Stomach smooth muscle (tissue), 2 donors: ENCODE results near the gene WDR76.

ENCODE experiments used
- H3K27ac ChIP-seq: one replicate; pipeline ENCODE4 v1.7.0; 2013; ENCODE audit warnings: mild to moderate bottlenecking, low read length, inconsistent platforms
- H3K27me3 ChIP-seq, 2 donors: one replicate each; pipeline ENCODE4 v1.7.0; 2013; ENCODE audit warnings: low read length in 2 of 2; ENCODE audit not compliant: insufficient read depth in 2 of 2, control insufficient read depth in 1 of 2
- H3K36me3 ChIP-seq, 2 donors: one replicate each; pipeline ENCODE4 v1.7.0; 2013; ENCODE audit warnings: low read length in 2 of 2; ENCODE audit not compliant: control insufficient read depth in 2 of 2, insufficient read depth in 2 of 2
- H3K4me1 ChIP-seq: one replicate; pipeline ENCODE4 v1.7.0; 2013; ENCODE audit warnings: low read length; ENCODE audit not compliant: control insufficient read depth, insufficient read depth
- H3K4me3 ChIP-seq, 2 donors: one replicate each; pipeline ENCODE4 v1.7.0; 2013; ENCODE audit warnings: low read length in 2 of 2
- H3K9ac ChIP-seq, 2 donors: one replicate each; pipeline ENCODE4 v1.7.0; 2013; ENCODE audit warnings: low read length in 2 of 2, mild to moderate bottlenecking in 1 of 2
- H3K9me3 ChIP-seq, 2 donors: one replicate each; pipeline ENCODE4 v1.7.0; 2013; ENCODE audit warnings: low read length in 2 of 2; ENCODE audit not compliant: control insufficient read depth in 2 of 2
- donor health status: healthy.
- donor health status: Pancreatic carcinoma.

The WDR76 gene

GRCh38 chr15:43895586-43895985 lies 68.8 kb downstream of the WDR76 start:
- no peaks in the 10 kb centered on the region for H3K36me3 ChIP-seq
- no peak overlapping the region for H3K27ac ChIP-seq
- H3K4me3 ChIP-seq: no peak overlapping the region
- peaks cover 28% of the 10 kb centered on the region for H3K4me1 ChIP-seq
- no peak overlapping the region for H3K9ac ChIP-seq
- H3K9me3 ChIP-seq: no peaks in the 10 kb centered on the region
- H3K27me3 ChIP-seq: no peaks in the 10 kb centered on the region

GRCh38 chr15:43896543-43896942 lies 69.7 kb downstream of the WDR76 start:
- H3K27ac ChIP-seq: no peak overlapping the region
- H3K4me1 ChIP-seq: peaks cover 22% of the 10 kb centered on the region
- no peak overlapping the region for H3K4me3 ChIP-seq
- no peaks in the 10 kb centered on the region for H3K9me3 ChIP-seq
- H3K36me3 ChIP-seq: no peaks in the 10 kb centered on the region
- no peaks in the 10 kb centered on the region for H3K27me3 ChIP-seq
- H3K9ac ChIP-seq: no peak overlapping the region

GRCh38 chr15:43898891-43899290 lies 72.1 kb downstream of the WDR76 start:
- Histone ChIP-seq H3K27me3 (peaks cover 0 to 2% of the 10 kb centered on the region in 2 donors), H3K27ac (no peak overlapping the region), H3K36me3 (no peaks in the 10 kb centered on the region), H3K9ac (no peak overlapping the region), H3K4me3 (no peak overlapping the region), H3K4me1 (peaks cover 15% of the 10 kb centered on the region), H3K9me3 (no peaks in the 10 kb centered on the region)

DNA sequence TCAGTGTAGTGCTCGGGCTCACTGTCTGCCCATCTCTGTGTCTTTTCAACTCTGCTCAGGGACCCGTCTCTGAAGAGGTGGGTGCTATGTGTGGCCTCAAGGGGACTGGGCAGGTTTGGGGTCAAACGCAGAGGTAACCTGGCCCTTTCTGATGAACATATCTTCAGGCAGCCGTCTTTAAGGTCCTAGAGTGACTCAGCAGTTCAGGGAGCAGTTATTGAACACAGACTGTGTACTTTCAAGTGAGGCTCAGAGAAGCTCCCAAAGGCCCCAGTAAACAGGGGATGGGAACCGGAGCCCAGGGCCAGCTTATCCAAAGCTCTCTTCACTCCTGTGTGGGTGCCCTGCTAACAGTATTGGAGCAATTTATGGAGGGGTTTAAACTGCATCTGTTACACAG lies 73.1 kb downstream of the WDR76 start:
- Histone ChIP-seq H3K4me3 (no peak overlapping the region), H3K4me1 (peaks cover 5% of the 10 kb centered on the region), H3K27me3 (peaks cover 0 to 2% of the 10 kb centered on the region in 2 donors), H3K27ac (no peak overlapping the region), H3K9me3 (no peaks in the 10 kb centered on the region), H3K36me3 (no peaks in the 10 kb centered on the region), H3K9ac (no peak overlapping the region)

DNA sequence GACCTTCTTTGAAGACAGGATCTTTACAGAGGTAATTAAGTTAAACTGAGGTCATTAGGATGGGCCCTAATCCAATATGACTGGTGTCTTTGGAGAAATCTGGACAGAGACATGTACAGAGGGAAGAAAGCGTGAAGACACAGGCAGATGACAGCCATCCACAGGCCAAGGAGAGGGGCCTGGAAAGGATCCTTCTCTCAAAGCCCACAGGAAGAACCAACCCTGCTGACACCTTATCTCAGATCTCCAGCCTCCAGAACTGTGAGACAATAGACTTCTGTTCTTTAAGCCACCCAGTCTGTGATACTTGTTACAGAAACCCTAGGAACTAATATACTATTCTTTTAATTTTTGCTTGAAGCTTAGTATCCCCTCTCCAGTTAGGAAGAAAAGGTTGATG lies 74.2 kb downstream of the WDR76 start:
- no peaks in the 10 kb centered on the region for H3K4me1 ChIP-seq
- peaks cover 0 to 2% of the 10 kb centered on the region in 2 donors for H3K27me3 ChIP-seq
- no peak overlapping the region for H3K9ac ChIP-seq
- no peak overlapping the region for H3K4me3 ChIP-seq
- H3K36me3 ChIP-seq: no peaks in the 10 kb centered on the region
- no peaks in the 10 kb centered on the region for H3K9me3 ChIP-seq
- H3K27ac ChIP-seq: no peak overlapping the region

DNA sequence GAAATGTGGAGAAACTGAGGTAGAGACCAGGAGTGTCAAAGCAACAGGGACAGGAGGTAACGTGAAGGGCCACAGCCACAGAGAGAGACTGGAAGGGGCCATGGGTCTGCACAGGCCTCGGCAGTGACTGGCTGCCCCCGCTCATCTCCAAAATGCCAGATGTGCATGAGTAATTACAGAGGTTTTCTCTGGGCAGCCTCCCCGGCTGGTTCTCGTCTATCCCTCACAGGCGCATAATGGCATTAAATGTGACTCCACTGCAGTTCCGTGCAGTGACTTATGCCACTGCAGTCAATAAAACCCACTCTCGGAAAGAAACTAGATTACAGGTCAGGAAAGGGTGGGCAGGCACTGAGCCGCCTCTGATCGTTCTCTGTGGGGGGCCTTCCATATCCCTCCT lies 74.7 kb downstream of the WDR76 start:
- H3K4me3 ChIP-seq: no peak overlapping the region
- no peaks in the 10 kb centered on the region for H3K9me3 ChIP-seq
- H3K27ac ChIP-seq: no peak overlapping the region
- H3K4me1 ChIP-seq: no peaks in the 10 kb centered on the region
- no peaks in the 10 kb centered on the region for H3K36me3 ChIP-seq
- H3K27me3 ChIP-seq: peaks cover 0 to 2% of the 10 kb centered on the region in 2 donors
- H3K9ac ChIP-seq: no peak overlapping the region

- H3K9me3 ChIP-seq: no peaks in the 10 kb centered on the region
- H3K4me3 ChIP-seq: no peak overlapping the region
- no peak overlapping the region for H3K27ac ChIP-seq
- H3K27me3 ChIP-seq: peaks cover 0 to 2% of the 10 kb centered on the region in 2 donors
- no peaks in the 10 kb centered on the region for H3K36me3 ChIP-seq
- H3K9ac ChIP-seq: no peak overlapping the region
- no peaks in the 10 kb centered on the region for H3K4me1 ChIP-seq
Observed at GRCh38 chr15:43903864-43904290, 77.1 kb downstream of the WDR76 start.

DNA sequence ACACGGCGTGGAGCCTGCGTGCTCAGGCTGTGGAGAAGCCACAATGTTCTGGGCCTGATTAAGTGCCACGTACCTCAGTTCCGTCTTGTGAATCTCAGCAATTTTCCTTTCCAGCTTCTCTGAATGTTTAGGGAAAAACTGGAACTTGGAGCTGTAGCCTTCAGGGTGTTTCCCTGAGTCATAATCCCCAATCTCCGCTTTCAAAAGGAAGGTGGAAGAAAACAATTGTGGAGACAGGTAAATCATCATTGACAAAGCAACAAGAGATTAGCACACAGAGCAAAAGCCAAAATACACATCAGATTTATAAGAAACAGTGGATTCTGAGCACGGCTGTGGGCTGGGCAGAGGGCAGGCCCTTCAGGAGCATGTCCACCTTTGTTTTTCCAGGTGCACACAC lies 79.0 kb downstream of the WDR76 start:
- Histone ChIP-seq H3K36me3 (no peaks in the 10 kb centered on the region), H3K27me3 (peaks cover 0 to 2% of the 10 kb centered on the region in 2 donors), H3K9ac (no peak overlapping the region), H3K27ac (no peak overlapping the region), H3K4me3 (no peak overlapping the region), H3K9me3 (no peaks in the 10 kb centered on the region), H3K4me1 (no peaks in the 10 kb centered on the region)

GRCh38 chr15:43908516-43909050 lies 81.8 kb downstream of the WDR76 start:
- Histone ChIP-seq H3K9me3 (no peaks in the 10 kb centered on the region), H3K9ac (no peak overlapping the region), H3K4me3 (no peak overlapping the region), H3K36me3 (no peaks in the 10 kb centered on the region), H3K27ac (no peak overlapping the region), H3K4me1 (peaks cover 6% of the 10 kb centered on the region), H3K27me3 (peaks cover 0 to under 1% of the 10 kb centered on the region in 2 donors)

GRCh38 chr15:43911235-43911781 lies 84.5 kb downstream of the WDR76 start:
- Histone ChIP-seq H3K27me3 (no peaks in the 10 kb centered on the region), H3K9me3 (no peaks in the 10 kb centered on the region), H3K4me3 (no peak overlapping the region), H3K9ac (no peak overlapping the region), H3K36me3 (no peaks in the 10 kb centered on the region), H3K4me1 (peaks cover 10% of the 10 kb centered on the region), H3K27ac (no peak overlapping the region)

GRCh38 chr15:43912208-43912607 lies 85.4 kb downstream of the WDR76 start:
- Histone ChIP-seq H3K9ac (no peak overlapping the region), H3K4me3 (no peak overlapping the region), H3K9me3 (no peaks in the 10 kb centered on the region), H3K36me3 (no peaks in the 10 kb centered on the region), H3K4me1 (peaks cover 10% of the 10 kb centered on the region), H3K27ac (no peak overlapping the region), H3K27me3 (no peaks in the 10 kb centered on the region)
